Cerebellar cortex (tissue), 1 donor: ENCODE results near the gene AIRE.
"Not testable (repeated sequence)": the region's sequence is repeated elsewhere in the genome, so short reads cannot be mapped to it uniquely, and the experiment has no call there.

ENCODE experiments used
- DNase-seq: peaks from one replicate; pipeline ENCODE4 v3.0.0-alpha.2; 2015; ENCODE audit warnings: low spot score

The AIRE gene

GRCh38 chr21:44338971-44339910 is 53.6 kb downstream of the AIRE start, which contains the start of gene CFAP410:
TSS of gene CFAP410 (minus strand) at chr21:44339390. CDS start at chr21:44339194, 196 bp downstream.
- peak; percentile 92 for DNase-seq

GRCh38 chr21:44341726-44342458 is 56.2 kb downstream of the AIRE start:
- DNase-seq, result not testable (repeated sequence)

- DNase-seq, result not testable (repeated sequence)
Observed at GRCh38 chr21:44342981-44343380, 57.3 kb downstream of the AIRE start.

GRCh38 chr21:44344541-44345183 is 59.0 kb downstream of the AIRE start:
- no peak for DNase-seq

- DNase-seq, result no peak
Observed at GRCh38 chr21:44345495-44345894, 59.8 kb downstream of the AIRE start.

- no peak for DNase-seq
Observed at GRCh38 chr21:44347911-44348451, 62.3 kb downstream of the AIRE start.
